ENCODE data around the gene NIPAL3.

GRCh38 chr1:24385160-24385940 is 30.3 kb upstream of the NIPAL3 start:
- TF ChIP-seq POLR2A (IDR thresholded peaks at IDR 0.05; ENCODE audit: low read length) (no peak), GATA1 (IDR thresholded peaks at IDR 0.05; ENCODE audit: low read depth, low read length) (no peak)
